PC-3 (cell line): ENCODE results near the gene NUDT3.

Source experiments
- EZH2 ChIP-seq: fragments of 300-600 bp; sonication (generic); IDR thresholded peaks from one replicate; pipeline ENCODE4 v1.6.1; 2017; ENCODE audit warnings: antibody characterized with exemption, mild to moderate bottlenecking, low read length; ENCODE audit not compliant: unreplicated experiment
- EZH2phosphoT487 ChIP-seq: fragments of 300-600 bp; sonication (generic); IDR thresholded peaks from 2 replicates; pipeline ENCODE4 v1.6.1; 2018; ENCODE audit warnings: mild to moderate bottlenecking, antibody characterized with exemption, low read length, borderline replicate concordance
- TF ChIP-seq, protein P1 (sequence below): fragments of 300-600 bp; sonication (generic); conservative IDR thresholded peaks from 2 replicates; pipeline ENCODE4 v1.5.1; 2017; ENCODE audit warnings: antibody characterized with exemption, low read depth, mild to moderate bottlenecking, low read length

DNA sequence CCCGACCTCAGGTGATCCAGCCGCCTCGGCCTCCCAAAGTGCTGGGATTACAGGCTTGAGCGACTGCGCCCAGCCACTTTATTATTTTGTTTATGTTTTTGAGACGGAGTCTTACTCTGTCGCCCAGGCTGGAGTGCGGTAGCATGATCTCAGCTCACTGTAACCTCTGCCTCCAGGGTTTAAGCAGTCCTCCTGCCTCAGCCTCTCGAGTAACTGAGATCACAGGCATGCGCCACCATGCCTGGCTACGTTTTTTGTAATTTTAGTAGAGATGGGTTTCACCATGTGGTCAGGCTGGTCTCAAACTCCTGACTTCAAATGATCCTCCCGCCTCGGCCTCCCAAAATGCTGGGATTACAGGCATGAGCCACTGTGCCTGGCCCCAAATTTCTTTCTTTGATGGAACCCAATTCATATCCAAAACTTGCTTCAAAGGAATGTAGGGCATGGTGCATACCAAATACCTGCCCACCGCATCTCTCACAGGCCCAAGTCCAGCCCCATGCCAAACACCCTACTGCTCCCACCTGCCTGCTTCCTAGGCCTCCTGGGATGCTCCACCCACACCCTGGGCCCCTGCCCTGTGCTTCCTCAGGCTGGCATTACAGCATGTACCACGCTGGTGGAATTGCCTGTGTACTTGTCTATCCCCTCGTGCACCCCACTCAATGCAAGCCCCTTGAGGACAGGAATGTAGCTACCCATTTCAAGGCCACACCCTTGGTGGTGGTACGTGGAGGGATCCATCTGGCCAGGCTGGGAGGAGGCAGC lies 160.7 kb downstream of the NUDT3 start:
- no peak for TF ChIP-seq EZH2
- TF ChIP-seq, protein P1, sequence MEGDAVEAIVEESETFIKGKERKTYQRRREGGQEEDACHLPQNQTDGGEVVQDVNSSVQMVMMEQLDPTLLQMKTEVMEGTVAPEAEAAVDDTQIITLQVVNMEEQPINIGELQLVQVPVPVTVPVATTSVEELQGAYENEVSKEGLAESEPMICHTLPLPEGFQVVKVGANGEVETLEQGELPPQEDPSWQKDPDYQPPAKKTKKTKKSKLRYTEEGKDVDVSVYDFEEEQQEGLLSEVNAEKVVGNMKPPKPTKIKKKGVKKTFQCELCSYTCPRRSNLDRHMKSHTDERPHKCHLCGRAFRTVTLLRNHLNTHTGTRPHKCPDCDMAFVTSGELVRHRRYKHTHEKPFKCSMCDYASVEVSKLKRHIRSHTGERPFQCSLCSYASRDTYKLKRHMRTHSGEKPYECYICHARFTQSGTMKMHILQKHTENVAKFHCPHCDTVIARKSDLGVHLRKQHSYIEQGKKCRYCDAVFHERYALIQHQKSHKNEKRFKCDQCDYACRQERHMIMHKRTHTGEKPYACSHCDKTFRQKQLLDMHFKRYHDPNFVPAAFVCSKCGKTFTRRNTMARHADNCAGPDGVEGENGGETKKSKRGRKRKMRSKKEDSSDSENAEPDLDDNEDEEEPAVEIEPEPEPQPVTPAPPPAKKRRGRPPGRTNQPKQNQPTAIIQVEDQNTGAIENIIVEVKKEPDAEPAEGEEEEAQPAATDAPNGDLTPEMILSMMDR = no peak
- TF ChIP-seq EZH2phosphoT487 = no peak
